Left ventricle myocardium inferior (tissue), 1 donor: ENCODE data around the gene COL18A1. TPM values are rescaled to one million over a fixed set of nuclear protein-coding genes. Genes with fewer than 3 reads are reported as not detected.

Experiments
- DNase-seq: peaks from one replicate; pipeline ENCODE4 v3.0.0-alpha.2; 2020
- H3K27ac ChIP-seq: fragments of 200-600 bp; replicated peaks from 2 replicates; pipeline ENCODE4 v1.8.0; 2021
- H3K27me3 ChIP-seq: fragments of 200-600 bp; 2 replicates; pipeline ENCODE4 v1.8.0; 2021; ENCODE audit warnings: low read depth
- H3K36me3 ChIP-seq: fragments of 200-600 bp; 2 replicates; pipeline ENCODE4 v1.8.0; 2021
- H3K4me1 ChIP-seq: fragments of 200-600 bp; 2 replicates; pipeline ENCODE4 v1.8.0; 2021
- H3K4me3 ChIP-seq: fragments of 200-600 bp; 2 replicates; pipeline ENCODE4 v1.8.0; 2021; ENCODE audit warnings: mild to moderate bottlenecking, moderate library complexity
- H3K9me3 ChIP-seq: fragments of 200-600 bp; replicated peaks from 2 replicates; pipeline ENCODE4 v1.8.0; 2021
- CTCF ChIP-seq: fragments of 200-600 bp; IDR thresholded peaks from 2 replicates; pipeline ENCODE4 v1.8.0; 2021; ENCODE audit warnings: antibody characterized with exemption, mild to moderate bottlenecking, borderline replicate concordance
- intact Hi-C: fragments of 100-400 bp; cut with micrococcal nuclease; formaldehyde crosslinking; loops from one replicate; pipeline ENCODE4 v1.11.0; 2022
- total RNA-seq: library from RNA; stranded (reverse); fragmentation: NEBNext Ultra II Directional; extraction: Animal tissue kit (Norgen Biotek cat#: 25700); gene quantifications from one replicate; pipeline ENCODE4 v1.2.1, GENCODE V29; 2021
- donor health status: DM: no; HTN: yes; CAD: no; lungs with severe emphysema.

The COL18A1 gene
- total RNA-seq, 1 donor from 2014 or later, result 66.5 TPM

- Histone ChIP-seq H3K4me3 (no peak overlapping the region), H3K4me1 (peaks cover 41% of the 10 kb centered on the region), H3K27me3 (no peaks in the 10 kb centered on the region), H3K27ac (no peak overlapping the region), H3K9me3 (no peaks in the 10 kb centered on the region), H3K36me3 (peaks cover 12% of the 10 kb centered on the region)
- intact Hi-C loops, result no loop called here
- TF ChIP-seq CTCF, result no peak
- DNase-seq, result no peak
Measured at GRCh38 chr21:45452696-45453307, 47.8 kb downstream of the COL18A1 start.

GRCh38 chr21:45453308-45453950 is 48.5 kb downstream of the COL18A1 start:
- intact Hi-C loops, result no loop called here
- no peaks in the 10 kb centered on the region for H3K27me3 ChIP-seq
- TF ChIP-seq CTCF, result no peak
- no peaks in the 10 kb centered on the region for H3K9me3 ChIP-seq
- H3K36me3 ChIP-seq, result peaks cover 6% of the 10 kb centered on the region
- peaks cover 41% of the 10 kb centered on the region for H3K4me1 ChIP-seq
- DNase-seq, result peak; percentile 5
- H3K4me3 ChIP-seq, result no peak overlapping the region
- peak overlapping the region; percentile 16 for H3K27ac ChIP-seq

- intact Hi-C loops, result no loop called here
- H3K36me3 ChIP-seq, result peaks cover 5% of the 10 kb centered on the region
- no peaks in the 10 kb centered on the region for H3K27me3 ChIP-seq
- peak overlapping the region; percentile 62 for H3K4me3 ChIP-seq
- H3K9me3 ChIP-seq, result no peaks in the 10 kb centered on the region
- H3K4me1 ChIP-seq, result peaks cover 41% of the 10 kb centered on the region
- TF ChIP-seq CTCF, result no peak
- DNase-seq, result peak; percentile 14
- peak overlapping the region; percentile 50 for H3K27ac ChIP-seq
Measured at GRCh38 chr21:45454060-45454925, 49.3 kb downstream of the COL18A1 start.

- Histone ChIP-seq H3K36me3 (peaks cover 8% of the 10 kb centered on the region), H3K4me1 (peaks cover 41% of the 10 kb centered on the region), H3K27ac (peak overlapping the region; percentile 50), H3K4me3 (peak overlapping the region; percentile 62), H3K27me3 (no peaks in the 10 kb centered on the region), H3K9me3 (no peaks in the 10 kb centered on the region)
- DNase-seq, result peak; percentile 55
- intact Hi-C loops, result no loop called here
- no peak for TF ChIP-seq CTCF
Measured at GRCh38 chr21:45454926-45455673, 50.1 kb downstream of the COL18A1 start.
